ENCODE measurements around the gene TRIM69. TPM values are rescaled to one million over a fixed set of nuclear protein-coding genes. Genes with fewer than 3 reads are reported as not detected.

The TRIM69 gene
- total and polyA plus RNA-seq, 2 of the 4 experiments (the other 2 are of a cell fraction), result 5.3 to 7.7 TPM

GRCh38 chr15:44753345-44753744 is 17.0 kb downstream of the TRIM69 start:
- Histone ChIP-seq H3K9me3 (ENCODE audit: control insufficient read depth, insufficient read depth, low read length) (peaks cover 2% of the 10 kb centered on the region; the same call in 1 of the 2 replicates), H2AFZ (replicated peaks; ENCODE audit: low read length, poor library complexity) (no peak overlapping the region), H3K18ac (ENCODE audit: low read depth, low read length) (no peak overlapping the region), H3K4me2 (ENCODE audit: low read depth, low read length) (no peak overlapping the region), H3K36me3 (ENCODE audit: control insufficient read depth, insufficient read depth, low read length) (no peaks in the 10 kb centered on the region), H3K79me1 (ENCODE audit: low read depth in 1 of 2, low read length in 2 of 2) (no peaks in the 10 kb centered on the region), H2BK120ac (ENCODE audit: low read depth, low read length) (no peak overlapping the region), H2BK20ac (ENCODE audit: low read depth, low read length) (no peak overlapping the region), H4K8ac (ENCODE audit: low read depth in 2 of 2, low read length in 2 of 2) (no peak overlapping the region), H3K4me3 (ENCODE audit: insufficient read depth, low read depth, low read length) (no peak overlapping the region), H2AK5ac (ENCODE audit: low read depth, low read length) (no peak overlapping the region), H2BK15ac (ENCODE audit: low read depth, low read length) (no peak overlapping the region), H3K9ac (ENCODE audit: low read depth, low read length) (no peak overlapping the region), H2AK9ac (replicated peaks; ENCODE audit: low read depth, low read length, poor library complexity) (no peak overlapping the region), H3K9me1 (ENCODE audit: insufficient read depth, low read length) (no peaks in the 10 kb centered on the region), H3K4ac (ENCODE audit: low read depth, low read length) (no peak overlapping the region), H3K14ac (replicated peaks; ENCODE audit: low read depth, low read length) (no peak overlapping the region), H2BK5ac (ENCODE audit: low read depth, low read length, poor library complexity, severe bottlenecking) (no peak overlapping the region), H3K23ac (ENCODE audit: low read depth, low read length) (no peak overlapping the region), H3K27ac (ENCODE audit: insufficient read depth, low read length) (no peak overlapping the region), H3K27me3 (ENCODE audit: control insufficient read depth, insufficient read depth, low read length) (peaks cover 2% of the 10 kb centered on the region; the same call in 1 of the 2 replicates), H3K56ac (ENCODE audit: extremely low read depth, insufficient read depth, low read length) (no peak overlapping the region), H4K5ac (ENCODE audit: low read depth, low read length) (no peak overlapping the region), H4K20me1 (ENCODE audit: insufficient read depth, low read length) (no peaks in the 10 kb centered on the region), H3K4me1 (ENCODE audit: control insufficient read depth, insufficient read depth, low read length) (no peaks in the 10 kb centered on the region), H4K91ac (ENCODE audit: insufficient read depth, low read depth, low read length) (no peak overlapping the region)
- TF ChIP-seq CEBPB (IDR thresholded peaks at IDR 0.05; ENCODE audit: low read depth, low read length), result no peak
- TF ChIP-seq MAZ (IDR thresholded peaks at IDR 0.05; ENCODE audit: borderline replicate concordance, low read depth, low read length), result no peak
- TF ChIP-seq MAFK (IDR thresholded peaks at IDR 0.05; ENCODE audit: low read depth, low read length), result no peak
- no peak for TF ChIP-seq FOS (IDR thresholded peaks at IDR 0.05; ENCODE audit: low read depth, low read length)
- no peak for TF ChIP-seq SMC3 (IDR thresholded peaks at IDR 0.05; ENCODE audit: low read depth, low read length)
- no peak for TF ChIP-seq CHD1 (IDR thresholded peaks at IDR 0.05; ENCODE audit: low read depth, low read length)
- no peak for TF ChIP-seq RCOR1 (IDR thresholded peaks at IDR 0.05; ENCODE audit: insufficient replicate concordance, low read length)
- no peak for TF ChIP-seq BHLHE40 (IDR thresholded peaks at IDR 0.05; ENCODE audit: low read depth, low read length)
- TF ChIP-seq USF2 (IDR thresholded peaks at IDR 0.05; ENCODE audit: low read depth, low read length), result no peak
- TF ChIP-seq NFE2L2 (IDR thresholded peaks at IDR 0.05; ENCODE audit: low read depth, low read length), result no peak
- no peak for TF ChIP-seq RFX5 (IDR thresholded peaks at IDR 0.05; ENCODE audit: low read depth, low read length)
- TF ChIP-seq CTCF (conservative IDR thresholded peaks at IDR 0.05; ENCODE audit: low read depth, low read length), result no peak
- TF ChIP-seq MXI1 (IDR thresholded peaks at IDR 0.05; ENCODE audit: borderline replicate concordance, low read depth, low read length), result no peak
- TF ChIP-seq POLR2A (IDR thresholded peaks at IDR 0.05; ENCODE audit: low read depth, low read length), result no peak
- no peak for TF ChIP-seq RAD21 (IDR thresholded peaks at IDR 0.05; ENCODE audit: low read length)
- TF ChIP-seq ELK1 (IDR thresholded peaks at IDR 0.05; ENCODE audit: borderline replicate concordance, low read depth, low read length), result no peak
- dilution Hi-C loops (cut with HindIII; ENCODE audit: low sequenced_read_pairs, unreplicated experiment), result no loop called here
- BruUV-seq (replicated peaks), result no TSS peak
- CTCF ChIA-PET, result no interaction called here
- ATAC-seq (ENCODE audit: low read depth) (no peak), DNase-seq (no peak)
- WGBS, 2 experiments (ENCODE audit: extremely low coverage in 2 of 2, insufficient read length in 1 of 2), result no CpG with 5 or more reads among the region's 1 CpG
- POLR2A ChIA-PET (ENCODE audit: unreplicated experiment), result interaction anchor here (0.6 kb wide), 1 partner anchor 1528 kb away, joined by 6 read pairs; no protein-coding TSS in a partner anchor
- intact Hi-C loops (cut with micrococcal nuclease), result no loop called here
- in situ Hi-C loops (cut with MboI; ENCODE audit: low sequenced_read_pairs), result no loop called here

Measured in IMR-90 (cell line).